ENCODE results near the gene FADS2. TPM values are rescaled to one million over a fixed set of nuclear protein-coding genes. Genes with fewer than 3 reads are reported as not detected.

The FADS2 gene
- total and polyA plus RNA-seq, 2 of the 13 experiments (the other 11 are each of a cell fraction or from before 2014, with no cell fraction given) = 90.1 to 124 TPM

DNA sequence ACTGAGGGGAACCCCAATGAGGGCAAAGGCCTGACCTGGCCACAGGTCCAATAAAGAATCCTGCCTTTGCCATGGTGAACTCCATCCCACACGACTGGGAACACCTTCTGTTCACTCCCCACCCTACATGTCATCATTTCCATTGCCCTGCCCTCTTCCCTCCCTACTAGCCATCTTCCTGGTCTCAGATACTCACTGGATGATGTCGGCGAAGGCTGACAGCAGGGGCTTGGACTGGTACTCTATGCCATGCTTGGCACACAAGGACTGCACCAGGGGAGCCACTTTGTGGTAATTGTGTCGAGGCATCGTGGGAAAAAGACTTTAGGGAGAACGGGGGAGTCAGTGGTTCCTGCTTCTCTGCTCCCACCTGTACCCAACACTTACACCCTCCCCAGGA is 25.5 kb upstream of the FADS2 start:
- Histone ChIP-seq H3K27me3 (ENCODE audit: control insufficient read depth in 1 of 2, insufficient read depth in 2 of 2, low read length in 2 of 2) (no peaks in the 10 kb centered on the region; a peak in 1 of 5 replicates), H4K20me1 (ENCODE audit: insufficient read depth, low read length) (no peaks in the 10 kb centered on the region), H3K36me3 (replicated peaks in 1 of 2; ENCODE audit: control insufficient read depth in 1 of 2, insufficient read depth in 2 of 2, low read length in 2 of 2) (peaks cover 25 to 57% of the 10 kb centered on the region in 2 experiments), H3K9me3 (ENCODE audit: low read length) (no peaks in the 10 kb centered on the region), H3K4me1 (ENCODE audit: insufficient read depth, low read length) (peaks cover 7% of the 10 kb centered on the region), H3K27ac (ENCODE audit: extremely low read length, insufficient read depth, low read length) (no peak overlapping the region), H3K9ac (ENCODE audit: insufficient read depth, low read depth, low read length) (no peak overlapping the region), H2AFZ (ENCODE audit: low read length) (no peak overlapping the region), H3K4me2 (ENCODE audit: low read depth, low read length) (no peak overlapping the region), H3K79me2 (ENCODE audit: insufficient read depth, low read length) (peaks cover 1% of the 10 kb centered on the region), H3K4me3 (replicated peaks in 1 of 3; ENCODE audit: insufficient read depth in 1 of 3, low read depth in 2 of 3, low read length in 3 of 3) (no peak overlapping the region)
- ATAC-seq = no peak; the same call in 1 of the 3 replicates
- no TSS peak for BruUV-seq (replicated peaks)
- no peak for DNase-seq (ENCODE audit: low spot score)
- in situ Hi-C loops (cut with HindIII; ENCODE audit: extremely low pct_ligation_motif_present, low pct_unique_long_range_greater_than_20kb) = no loop called here
- ChIA-PET CTCF (ENCODE audit: low intra/inter-chr PET ratio, low total read pairs) (no interaction called here), POLR2A (no interaction called here)
- intact Hi-C loops (cut with micrococcal nuclease; ENCODE audit: unreplicated experiment) = no loop called here
- TF ChIP-seq, protein P1, sequence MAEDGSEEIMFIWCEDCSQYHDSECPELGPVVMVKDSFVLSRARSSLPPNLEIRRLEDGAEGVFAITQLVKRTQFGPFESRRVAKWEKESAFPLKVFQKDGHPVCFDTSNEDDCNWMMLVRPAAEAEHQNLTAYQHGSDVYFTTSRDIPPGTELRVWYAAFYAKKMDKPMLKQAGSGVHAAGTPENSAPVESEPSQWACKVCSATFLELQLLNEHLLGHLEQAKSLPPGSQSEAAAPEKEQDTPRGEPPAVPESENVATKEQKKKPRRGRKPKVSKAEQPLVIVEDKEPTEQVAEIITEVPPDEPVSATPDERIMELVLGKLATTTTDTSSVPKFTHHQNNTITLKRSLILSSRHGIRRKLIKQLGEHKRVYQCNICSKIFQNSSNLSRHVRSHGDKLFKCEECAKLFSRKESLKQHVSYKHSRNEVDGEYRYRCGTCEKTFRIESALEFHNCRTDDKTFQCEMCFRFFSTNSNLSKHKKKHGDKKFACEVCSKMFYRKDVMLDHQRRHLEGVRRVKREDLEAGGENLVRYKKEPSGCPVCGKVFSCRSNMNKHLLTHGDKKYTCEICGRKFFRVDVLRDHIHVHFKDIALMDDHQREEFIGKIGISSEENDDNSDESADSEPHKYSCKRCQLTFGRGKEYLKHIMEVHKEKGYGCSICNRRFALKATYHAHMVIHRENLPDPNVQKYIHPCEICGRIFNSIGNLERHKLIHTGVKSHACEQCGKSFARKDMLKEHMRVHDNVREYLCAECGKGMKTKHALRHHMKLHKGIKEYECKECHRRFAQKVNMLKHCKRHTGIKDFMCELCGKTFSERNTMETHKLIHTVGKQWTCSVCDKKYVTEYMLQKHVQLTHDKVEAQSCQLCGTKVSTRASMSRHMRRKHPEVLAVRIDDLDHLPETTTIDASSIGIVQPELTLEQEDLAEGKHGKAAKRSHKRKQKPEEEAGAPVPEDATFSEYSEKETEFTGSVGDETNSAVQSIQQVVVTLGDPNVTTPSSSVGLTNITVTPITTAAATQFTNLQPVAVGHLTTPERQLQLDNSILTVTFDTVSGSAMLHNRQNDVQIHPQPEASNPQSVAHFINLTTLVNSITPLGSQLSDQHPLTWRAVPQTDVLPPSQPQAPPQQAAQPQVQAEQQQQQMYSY (CRISPR knock-in tag; IDR thresholded peaks at IDR 0.05) = no peak
- TF ChIP-seq ZNF124 (CRISPR knock-in tag; IDR thresholded peaks at IDR 0.05) (no peak), ZBTB20 (CRISPR knock-in tag; IDR thresholded peaks at IDR 0.05; ENCODE audit: borderline replicate concordance, low read depth) (no peak), TAF1 (CRISPR knock-in tag; IDR thresholded peaks at IDR 0.05) (no peak), EP300 (IDR thresholded peaks at IDR 0.05; ENCODE audit: low read depth in 2 of 2, low read length in 2 of 2) (no peak), EP300 (CRISPR knock-in tag; IDR thresholded peaks at IDR 0.05; ENCODE audit: borderline replicate concordance) (no peak), ZNF430 (CRISPR knock-in tag; IDR thresholded peaks at IDR 0.05) (no peak), PAWR (CRISPR knock-in tag; IDR thresholded peaks at IDR 0.05; ENCODE audit: borderline replicate concordance) (no peak), TMF1 (CRISPR knock-in tag; IDR thresholded peaks at IDR 0.05; ENCODE audit: low read depth) (no peak), ZNF841 (CRISPR knock-in tag; IDR thresholded peaks at IDR 0.05; ENCODE audit: borderline replicate concordance) (no peak), MBD4 (IDR thresholded peaks at IDR 0.05; ENCODE audit: borderline replicate concordance, low read length) (no peak)
- TF ChIP-seq, protein P2, sequence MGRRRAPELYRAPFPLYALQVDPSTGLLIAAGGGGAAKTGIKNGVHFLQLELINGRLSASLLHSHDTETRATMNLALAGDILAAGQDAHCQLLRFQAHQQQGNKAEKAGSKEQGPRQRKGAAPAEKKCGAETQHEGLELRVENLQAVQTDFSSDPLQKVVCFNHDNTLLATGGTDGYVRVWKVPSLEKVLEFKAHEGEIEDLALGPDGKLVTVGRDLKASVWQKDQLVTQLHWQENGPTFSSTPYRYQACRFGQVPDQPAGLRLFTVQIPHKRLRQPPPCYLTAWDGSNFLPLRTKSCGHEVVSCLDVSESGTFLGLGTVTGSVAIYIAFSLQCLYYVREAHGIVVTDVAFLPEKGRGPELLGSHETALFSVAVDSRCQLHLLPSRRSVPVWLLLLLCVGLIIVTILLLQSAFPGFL (CRISPR knock-in tag; IDR thresholded peaks at IDR 0.05) = no peak
- 95% methylated on average over 6 of the region's 6 CpGs for WGBS (ENCODE audit: low lambda C conversion rate)
- FAIRE-seq = no peak

Data from HepG2 (cell line).